A549 (cell line): ENCODE results near the gene GANAB. TPM values are rescaled to one million over a fixed set of nuclear protein-coding genes. Genes with fewer than 3 reads are reported as not detected.
A peak's percentile ranks its signal among the peaks of the same experiment; 100 is the strongest.
"Not testable (repeated sequence)": the region's sequence is repeated elsewhere in the genome, so short reads cannot be mapped to it uniquely, and the experiment has no call there.

Source experiments
- ATAC-seq, 2 experiments: fragments of 200-7000 bp in 1 of 2; fragments of >200 bp in 1 of 2; cut with Nextera tagmentation in 1 of 2; cut with Tn5 transposase in 1 of 2; 3 replicates each; pipeline versions ENCODE4 v1.8.0 to v1.9.1; 2018 to 2020; ENCODE audit warnings: mild to moderate bottlenecking in 1 of 2, moderate library complexity in 1 of 2
- CTCF ChIA-PET: fragments of 300-600 bp; sonication (Branson Sonifier 250); formaldehyde crosslinking; extraction: SDS; loops from one replicate; lab custom pipeline; 2021; ENCODE audit warnings: antibody characterized with exemption, inconsistent platforms; lab: Yijun Ruan, JAX
- POLR2A ChIA-PET: fragments of 350-600 bp; formaldehyde crosslinking; extraction: SDS; loops from one replicate; lab custom pipeline; 2021; ENCODE audit warnings: antibody characterized with exemption, inconsistent platforms; lab: Yijun Ruan, JAX
- DNase-seq, 2 experiments: peaks; one replicate each; pipeline versions ENCODE4 v3.0.0 to v3.0.0-alpha.2; 2011 to 2016; ENCODE audit warnings: low read depth in 1 of 2, low spot score in 1 of 2
- FAIRE-seq: peaks from 2 replicates; lab custom pipeline; 2011; peaks lifted over from hg19 to GRCh38; lab: Jason Lieb, UNC
- H3K27ac ChIP-seq, 2 experiments: fragments of >200 bp; sonication (Bioruptor Twin); formaldehyde crosslinking; 3 replicates each; pipeline ENCODE4 v1.5.1; 2016 to 2017
- H3K4me1 ChIP-seq: fragments of >200 bp; sonication (Bioruptor Twin); formaldehyde crosslinking; 3 replicates; pipeline ENCODE4 v1.6.1; 2016
- H3K4me2 ChIP-seq: fragments of >200 bp; sonication (Bioruptor Twin); formaldehyde crosslinking; 3 replicates; pipeline ENCODE4 v1.6.1; 2016
- H3K4me3 ChIP-seq: fragments of >200 bp; sonication (Bioruptor Twin); formaldehyde crosslinking; 3 replicates; pipeline ENCODE4 v1.5.1; 2016
- H3K9me3 ChIP-seq: fragments of >200 bp; sonication (Bioruptor Twin); formaldehyde crosslinking; 3 replicates; pipeline ENCODE4 v1.6.1; 2016
- BCL3 ChIP-seq: fragments of >200 bp; sonication (Bioruptor Twin); formaldehyde crosslinking; IDR thresholded peaks from 3 replicates; pipeline ENCODE4 v1.6.1; 2016
- CBX2 ChIP-seq: fragments of 200-600 bp; sonication (generic); IDR thresholded peaks from 2 replicates; pipeline ENCODE4 v1.6.1; 2016; ENCODE audit warnings: low read depth, mild to moderate bottlenecking, borderline replicate concordance
- CHD4 ChIP-seq: fragments of 200-600 bp; sonication (generic); IDR thresholded peaks from 2 replicates; pipeline ENCODE4 v1.6.1; 2016; ENCODE audit warnings: antibody characterized with exemption, mild to moderate bottlenecking, borderline replicate concordance
- E2F6 ChIP-seq: IDR thresholded peaks from 2 replicates; pipeline ENCODE4 v1.6.1; 2012; ENCODE audit warnings: low read depth, borderline replicate concordance
- EHF ChIP-seq: fragments of 250-450 bp; sonication (Bioruptor Pico); IDR thresholded peaks from 2 replicates; pipeline ENCODE4 v1.5.0; 2020; ENCODE audit warnings: mild to moderate bottlenecking
- ELK1 ChIP-seq: fragments of 150-350 bp; IDR thresholded peaks from 2 replicates; pipeline ENCODE4 v1.6.1; 2014; ENCODE audit warnings: low read depth, mild to moderate bottlenecking, low read length
- FOSB ChIP-seq: fragments of 250-450 bp; sonication (Bioruptor Pico); IDR thresholded peaks from 2 replicates; pipeline ENCODE4 v1.5.0; 2020; ENCODE audit warnings: mild to moderate bottlenecking, moderate library complexity
- FOSL2 ChIP-seq, 2 experiments: fragments of 450-650 bp in 1 of 2; fragments of >200 bp in 1 of 2; sonication (Bioruptor Twin) in 1 of 2; formaldehyde crosslinking; IDR thresholded peaks; 2 replicates each; pipeline versions ENCODE4 v1.5.0 to v1.6.1; 2016 to 2020; ENCODE audit warnings: mild to moderate bottlenecking in 1 of 2, moderate library complexity in 1 of 2
- HES2 ChIP-seq: fragments of >200 bp; sonication (Bioruptor Twin); formaldehyde crosslinking; IDR thresholded peaks from 2 replicates; pipeline ENCODE4 v1.6.1; 2016
- HEYL ChIP-seq: fragments of 250-450 bp; sonication (Bioruptor Pico); IDR thresholded peaks from 2 replicates; pipeline ENCODE4 v1.8.0; 2021; ENCODE audit warnings: mild to moderate bottlenecking, moderate library complexity
- HOXA7 ChIP-seq: fragments of 250-450 bp; sonication (Bioruptor Pico); IDR thresholded peaks from 2 replicates; pipeline ENCODE4 v1.5.0; 2020; ENCODE audit warnings: mild to moderate bottlenecking, moderate library complexity
- HOXB13 ChIP-seq: fragments of 250-450 bp; sonication (Bioruptor Pico); IDR thresholded peaks from 2 replicates; pipeline ENCODE4 v1.5.0; 2020; ENCODE audit warnings: low read depth, mild to moderate bottlenecking, moderate library complexity
- MAX ChIP-seq: IDR thresholded peaks from 2 replicates; pipeline ENCODE4 v1.6.1; 2012
- MAZ ChIP-seq: fragments of 150-350 bp; IDR thresholded peaks from 2 replicates; pipeline ENCODE4 v1.6.1; 2014; ENCODE audit warnings: antibody characterized with exemption, low read depth, low read length, borderline replicate concordance
- MYC ChIP-seq: IDR thresholded peaks from 2 replicates; pipeline ENCODE4 v1.6.1; 2012; ENCODE audit warnings: mild to moderate bottlenecking, inconsistent platforms, low read length, improper control_type of control experiment, borderline replicate concordance
- NPAS2 ChIP-seq: fragments of 250-450 bp; sonication (Bioruptor Pico); IDR thresholded peaks from 2 replicates; pipeline ENCODE4 v1.8.0; 2022; ENCODE audit warnings: mild to moderate bottlenecking, moderate library complexity, borderline replicate concordance
- POLR2A ChIP-seq: IDR thresholded peaks from 2 replicates; pipeline ENCODE4 v1.6.1; 2012; ENCODE audit warnings: mild to moderate bottlenecking, low read length
- RFX5 ChIP-seq: fragments of 450-650 bp; IDR thresholded peaks from 2 replicates; pipeline ENCODE4 v1.7.1; 2014; ENCODE audit warnings: antibody characterized with exemption, mild to moderate bottlenecking, moderate library complexity
- RNF2 ChIP-seq: fragments of 200-600 bp; sonication (generic); IDR thresholded peaks from 2 replicates; pipeline ENCODE4 v1.6.1; 2016; ENCODE audit warnings: low read depth, mild to moderate bottlenecking, antibody characterized with exemption, moderate library complexity, borderline replicate concordance
- SREBF2 ChIP-seq: fragments of 450-650 bp; IDR thresholded peaks from 2 replicates; pipeline ENCODE4 v1.6.1; 2014; ENCODE audit warnings: mild to moderate bottlenecking, moderate library complexity
- TFCP2L1 ChIP-seq: fragments of 250-450 bp; sonication (Bioruptor Pico); IDR thresholded peaks from 2 replicates; pipeline ENCODE4 v1.5.0; 2021; ENCODE audit warnings: mild to moderate bottlenecking
- USF2 ChIP-seq: fragments of 450-650 bp; IDR thresholded peaks from 2 replicates; pipeline ENCODE4 v1.6.1; 2014; ENCODE audit warnings: antibody characterized with exemption
- ZFP36 ChIP-seq: fragments of 450-650 bp; IDR thresholded peaks from 2 replicates; pipeline ENCODE4 v1.6.1; 2014; ENCODE audit warnings: borderline replicate concordance; ENCODE audit not compliant: partially characterized antibody
- WGBS: methylation state at CpG from one replicate; pipeline ENCODE4 v1.1.6; 2017; ENCODE audit errors: missing lambda C conversion rate; 5-methylcytosine and 5-hydroxymethylcytosine counted together
- polyA plus RNA-seq, 4 experiments: library from polyadenylated mRNA; depleted of rRNA in 3 of 4; stranded (reverse); fragments of >200 nt; fragmentation: RNase III in 1 of 4; extraction: RNeasy Plus Mini Kit Qiagen cat#74134 plus additional on column Dnase treatment in 1 of 4; gene quantifications; 2 replicates in 3 of 4; 3 replicates in 1 of 4; pipeline ENCODE4 v1.2.3, GENCODE V29; 2011 to 2017

Gene GANAB
- polyA plus RNA-seq, 2 of the 4 experiments (the other 2 are of a cell fraction), result 215 to 220 TPM

GRCh38 chr11:62621027-62621566 lies 25.3 kb downstream of the GANAB start:
- H3K4me1 ChIP-seq, result peaks cover 15% of the 10 kb centered on the region
- FAIRE-seq (no peak), DNase-seq (no peak), ATAC-seq (no peak)
- H3K4me3 ChIP-seq, result peak overlapping the region; percentile 77
- H3K9me3 ChIP-seq, result no peaks in the 10 kb centered on the region
- ChIA-PET POLR2A (interaction anchor here (1.0 to 4.6 kb wide), 12 partner anchors 8 to 133 kb away, joined by 3 to 48 read pairs (median 6); partner anchors contain the start of genes C11orf98, CSKMT, EEF1G and EML3), CTCF (interaction anchor here (0.6 to 4.9 kb wide), 11 partner anchors 9 to 724 kb away, joined by 3 to 48 read pairs (median 5); partner anchors contain the start of genes C11orf98, CSKMT, EML3 and ROM1)
- H3K4me2 ChIP-seq, result peak overlapping the region; percentile 99
- H3K27ac ChIP-seq, result peak overlapping the region; percentile 92
- WGBS, result 36% methylated on average over 8 of the region's 8 CpGs
- TF ChIP-seq POLR2A (no peak), ZFP36 (peak; percentile 89), E2F6 (no peak), HOXB13 (CRISPR knock-in tag) (no peak), FOSB (CRISPR knock-in tag) (no peak)

GRCh38 chr11:62616957-62617356 lies 29.5 kb downstream of the GANAB start:
- H3K9me3 ChIP-seq, DNase-seq, H3K4me2 ChIP-seq, FAIRE-seq, POLR2A ChIA-PET, H3K27ac ChIP-seq, H3K4me3 ChIP-seq, ATAC-seq: not testable (repeated sequence)
- CTCF ChIA-PET, result interaction anchor here (0.5 to 1.3 kb wide), 4 partner anchors 11 to 250 kb away, joined by 3 to 4 read pairs (median 3); no protein-coding TSS in a partner anchor
- WGBS, result 93% methylated on average over 11 of the region's 14 CpGs
- peaks cover 28% of the 10 kb centered on the region for H3K4me1 ChIP-seq

- no peak for FAIRE-seq
- POLR2A ChIA-PET, result no interaction called here
- H3K27ac ChIP-seq, result no peak overlapping the region
These were observed 30.9 kb downstream of the GANAB start for GRCh38 chr11:62615521-62615920.

More at GRCh38 chr11:62615521-62615920, 30.9 kb downstream of the GANAB start:
- 94% methylated on average over 6 of the region's 7 CpGs for WGBS
- Histone ChIP-seq H3K9me3 (no peaks in the 10 kb centered on the region), H3K4me3 (no peak overlapping the region), H3K4me1 (peaks cover 33% of the 10 kb centered on the region), H3K4me2 (no peak overlapping the region)
- TF ChIP-seq NPAS2 (no peak), USF2 (no peak), RNF2 (no peak), CHD4 (no peak), HOXB13 (CRISPR knock-in tag) (no peak), ELK1 (no peak), TFCP2L1 (no peak), HES2 (no peak), FOSL2 (IDR thresholded peaks at IDR 0.05) (no peak), FOSL2 (CRISPR knock-in tag; IDR thresholded peaks at IDR 0.05) (no peak), MAZ (no peak), EHF (no peak), MAX (no peak), SREBF2 (no peak), HOXA7 (CRISPR knock-in tag) (no peak), BCL3 (no peak), RFX5 (no peak), CBX2 (no peak), HEYL (CRISPR knock-in tag) (no peak), MYC (no peak)
- DNase-seq (no peak), ATAC-seq (no peak)
- CTCF ChIA-PET, result interaction anchor here (1.1 kb wide), 1 partner anchor 24 kb away, joined by 3 read pairs; the partner anchor contains the start of gene TUT1
